A549 (cell line): Measurements from ENCODE around the gene PRAMEF11.
"Not testable (repeated sequence)": the region's sequence is repeated elsewhere in the genome, so short reads cannot be mapped to it uniquely, and the experiment has no call there.

Experiments used
- CTCF ChIP-seq: fragments of >200 bp; sonication (Bioruptor Twin); formaldehyde crosslinking; IDR thresholded peaks from 3 replicates; pipeline ENCODE4 v1.5.1; 2016
- POLR2A ChIP-seq: IDR thresholded peaks from 2 replicates; pipeline ENCODE4 v1.6.1; 2012; ENCODE audit warnings: mild to moderate bottlenecking, low read length

- not testable (repeated sequence) for TF ChIP-seq POLR2A
- TF ChIP-seq CTCF = peak; percentile 18; the same call in 1 of the 3 replicates
These were observed 47.4 kb downstream of the PRAMEF11 start for GRCh38 chr1:12783783-12784182.
